H9 (cell line): Measurements from ENCODE around the gene MEG3. TPM values are rescaled to one million over a fixed set of nuclear protein-coding genes. Genes with fewer than 3 reads are reported as not detected.

Source experiments
- DNase-seq: peaks from one replicate; pipeline ENCODE4 v3.0.0-alpha.2; 2017
- H2AFZ ChIP-seq: one replicate; pipeline ENCODE4 v1.6.1; 2013; ENCODE audit warnings: mild to moderate bottlenecking, low read length, control low read depth, moderate library complexity
- H2AK5ac ChIP-seq: 2 replicates; pipeline ENCODE4 v1.6.1; 2013; ENCODE audit warnings: low read length, control low read depth, mixed read lengths; ENCODE audit not compliant: insufficient read length
- H2BK120ac ChIP-seq: one replicate; pipeline ENCODE4 v1.6.1; 2013; ENCODE audit warnings: low read depth, mild to moderate bottlenecking, low read length, control low read depth, inconsistent platforms; ENCODE audit not compliant: poor library complexity, severe bottlenecking
- H2BK12ac ChIP-seq: 2 replicates; pipeline ENCODE4 v1.6.1; 2013; ENCODE audit warnings: low read length, control low read depth, mixed read lengths, low read depth; ENCODE audit not compliant: insufficient read length
- H2BK15ac ChIP-seq: 2 replicates; pipeline ENCODE4 v1.6.1; 2013; ENCODE audit warnings: low read depth, low read length, control low read depth
- H2BK20ac ChIP-seq: one replicate; pipeline ENCODE4 v1.6.1; 2013; ENCODE audit warnings: low read depth, mild to moderate bottlenecking, low read length, control low read depth, inconsistent platforms; ENCODE audit not compliant: poor library complexity, severe bottlenecking
- H2BK5ac ChIP-seq: 2 replicates; pipeline ENCODE4 v1.6.1; 2013; ENCODE audit warnings: low read length, control low read depth, mixed read lengths; ENCODE audit not compliant: insufficient read length
- H3K14ac ChIP-seq: 2 replicates; pipeline ENCODE4 v1.6.1; 2013; ENCODE audit warnings: low read length, control low read depth; ENCODE audit not compliant: insufficient read depth
- H3K18ac ChIP-seq: 2 replicates; pipeline ENCODE4 v1.6.1; 2013; ENCODE audit warnings: low read depth, mild to moderate bottlenecking, mixed read lengths, low read length, control low read depth; ENCODE audit not compliant: insufficient read length
- H3K23ac ChIP-seq: 2 replicates; pipeline ENCODE4 v1.6.1; 2013; ENCODE audit warnings: low read length, control low read depth, mixed read lengths, low read depth; ENCODE audit not compliant: insufficient read length
- H3K23me2 ChIP-seq: 2 replicates; pipeline ENCODE4 v1.6.1; 2013; ENCODE audit warnings: low read depth, mild to moderate bottlenecking, mixed read lengths, low read length, control low read depth; ENCODE audit not compliant: insufficient read length, poor library complexity, severe bottlenecking
- H3K27ac ChIP-seq: 2 replicates; pipeline ENCODE4 v1.5.1; 2013; ENCODE audit warnings: low read length, control low read depth, mixed read lengths, low read depth; ENCODE audit not compliant: insufficient read length
- H3K27me3 ChIP-seq: 2 replicates; pipeline ENCODE4 v1.6.1; 2013; ENCODE audit warnings: low read length, control low read depth, inconsistent platforms; ENCODE audit not compliant: insufficient read depth
- H3K4ac ChIP-seq: 2 replicates; pipeline ENCODE4 v1.6.1; 2013; ENCODE audit warnings: low read depth, mild to moderate bottlenecking, control low read depth, inconsistent platforms, low read length, moderate library complexity
- H3K4me1 ChIP-seq: 2 replicates; pipeline ENCODE4 v1.6.1; 2013; ENCODE audit warnings: low read length, control low read depth, inconsistent platforms; ENCODE audit not compliant: insufficient read depth
- H3K4me2 ChIP-seq: 2 replicates; pipeline ENCODE4 v1.6.1; 2013; ENCODE audit warnings: low read length, control low read depth, mixed read lengths; ENCODE audit not compliant: insufficient read length, insufficient read depth
- H3K56ac ChIP-seq: 2 replicates; pipeline ENCODE4 v1.6.1; 2013; ENCODE audit warnings: low read depth, mild to moderate bottlenecking, mixed read lengths, low read length, control low read depth; ENCODE audit not compliant: insufficient read length
- H3K79me1 ChIP-seq: 2 replicates; pipeline ENCODE4 v1.6.1; 2013; ENCODE audit warnings: low read depth, mild to moderate bottlenecking, moderate library complexity, low read length, control low read depth, inconsistent platforms; ENCODE audit not compliant: insufficient read depth, poor library complexity, severe bottlenecking
- H3K79me2 ChIP-seq: 2 replicates; pipeline ENCODE4 v1.6.1; 2013; ENCODE audit warnings: low read length, control low read depth, inconsistent platforms; ENCODE audit not compliant: insufficient read depth
- H3K9ac ChIP-seq: 2 replicates; pipeline ENCODE4 v1.6.1; 2013; ENCODE audit warnings: low read length, control low read depth, mixed read lengths; ENCODE audit not compliant: insufficient read length; ENCODE audit errors: extremely low read depth
- H3K9me3 ChIP-seq: one replicate; pipeline ENCODE4 v1.6.1; 2013; ENCODE audit warnings: low read depth, low read length, inconsistent platforms; ENCODE audit not compliant: control insufficient read depth
- H3T11ph ChIP-seq: one replicate; pipeline ENCODE4 v1.6.1; 2013; ENCODE audit warnings: mild to moderate bottlenecking, low read length, control low read depth, inconsistent platforms
- H4K20me1 ChIP-seq: one replicate; pipeline ENCODE4 v1.6.1; 2013; ENCODE audit not compliant: control insufficient read depth, insufficient read length, insufficient read depth
- H4K5ac ChIP-seq: 2 replicates; pipeline ENCODE4 v1.6.1; 2013; ENCODE audit warnings: low read depth, mild to moderate bottlenecking, mixed read lengths, low read length, control low read depth; ENCODE audit not compliant: insufficient read length
- H4K8ac ChIP-seq: replicated peaks from 2 replicates; pipeline ENCODE4 v1.6.1; 2013; ENCODE audit warnings: low read length, control low read depth, mixed read lengths, low read depth; ENCODE audit not compliant: insufficient read length
- H4K91ac ChIP-seq: 2 replicates; pipeline ENCODE4 v1.6.1; 2013; ENCODE audit warnings: low read depth, mild to moderate bottlenecking, moderate library complexity, mixed read lengths, low read length, control low read depth; ENCODE audit not compliant: insufficient read length
- H3K27ac Mint-ChIP-seq, 3 experiments: 2 replicates in 2 of 3; 3 replicates in 1 of 3; pipeline ENCODE4 v1.8.0; 2020 to 2021; ENCODE audit warnings: mixed read lengths in 3 of 3, mild to moderate bottlenecking in 1 of 3, moderate library complexity in 1 of 3
- H3K27me3 Mint-ChIP-seq: 2 replicates; pipeline ENCODE4 v1.8.0; 2021; ENCODE audit warnings: low read depth, mild to moderate bottlenecking, moderate library complexity, mixed read lengths
- H3K36me3 Mint-ChIP-seq, 3 experiments: 2 replicates in 2 of 3; 3 replicates in 1 of 3; pipeline ENCODE4 v1.8.0; 2020 to 2021; ENCODE audit warnings: low read depth in 3 of 3, mixed read lengths in 3 of 3; ENCODE audit not compliant: insufficient read depth in 1 of 3
- H3K4me1 Mint-ChIP-seq, 2 experiments: 2 replicates each; pipeline ENCODE4 v1.8.0; 2020; ENCODE audit warnings: mixed read lengths in 2 of 2
- H3K4me3 Mint-ChIP-seq, 2 experiments: 2 replicates in 1 of 2; 3 replicates in 1 of 2; pipeline ENCODE4 v1.8.0; 2020 to 2021; ENCODE audit warnings: mild to moderate bottlenecking in 2 of 2, mixed read lengths in 2 of 2, moderate library complexity in 1 of 2
- H3K9me3 Mint-ChIP-seq, 2 experiments: 2 replicates in 1 of 2; 3 replicates in 1 of 2; pipeline ENCODE4 v1.8.0; 2020; ENCODE audit warnings: mild to moderate bottlenecking in 2 of 2, mixed read lengths in 2 of 2, moderate library complexity in 1 of 2
- WGBS: extraction: QIAGEN DNeasy Blood & Tissue Kit; methylation state at CpG from one replicate; pipeline ENCODE4 v1.1.7; 2013; ENCODE audit warnings: missing lambda C conversion rate, low lambda C conversion rate, mixed read lengths; ENCODE audit not compliant: insufficient read length; ENCODE audit errors: extremely low coverage; 5-methylcytosine and 5-hydroxymethylcytosine counted together
- total RNA-seq: library from RNA; stranded (reverse); gene quantifications from 2 replicates; pipeline ENCODE4 v1.2.1, GENCODE V29; 2021
- TF ChIP-seq, protein P1 (sequence below): fragments of 200-600 bp; sonication (generic); conservative IDR thresholded peaks from 3 replicates; pipeline ENCODE4 v1.8.0; 2021; ENCODE audit warnings: antibody characterized with exemption, mild to moderate bottlenecking

MEG3 gene
- total RNA-seq, 1 experiment from 2014 or later = 0.52 TPM

DNA sequence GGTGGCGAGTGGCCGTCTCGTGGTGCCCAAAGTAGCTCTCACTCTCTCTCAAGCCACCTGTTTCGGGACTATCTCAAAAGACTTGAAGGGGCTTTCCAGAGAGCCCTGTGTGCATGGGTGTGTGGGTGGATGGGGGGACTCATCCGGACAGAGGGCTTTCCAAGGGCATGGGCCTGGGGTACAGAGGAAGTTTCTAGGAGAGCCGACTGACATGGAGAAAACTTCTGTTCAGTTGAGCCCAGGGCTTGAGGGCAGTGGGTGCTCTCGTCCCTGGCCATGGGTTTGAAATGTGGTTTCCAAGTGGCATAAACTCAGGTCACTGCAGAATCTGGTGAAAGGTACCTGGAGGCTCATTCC lies 47.4 kb upstream of the MEG3 start:
- no peak overlapping the region for H2BK15ac ChIP-seq
- no peak overlapping the region for H4K5ac ChIP-seq
- no peaks in the 10 kb centered on the region for H3K9me3 ChIP-seq
- no peak overlapping the region for H3K27ac Mint-ChIP-seq
- H3K23me2 ChIP-seq = no peaks in the 10 kb centered on the region
- H2AFZ ChIP-seq = no peak overlapping the region
- DNase-seq = no peak
- H3T11ph ChIP-seq = no peak overlapping the region
- H3K4me1 ChIP-seq = no peaks in the 10 kb centered on the region
- H4K20me1 ChIP-seq = no peaks in the 10 kb centered on the region
- H3K9me3 Mint-ChIP-seq = no peaks in the 10 kb centered on the region
- H3K14ac ChIP-seq = no peak overlapping the region
- no peak overlapping the region for H4K8ac ChIP-seq
- TF ChIP-seq, protein P1, sequence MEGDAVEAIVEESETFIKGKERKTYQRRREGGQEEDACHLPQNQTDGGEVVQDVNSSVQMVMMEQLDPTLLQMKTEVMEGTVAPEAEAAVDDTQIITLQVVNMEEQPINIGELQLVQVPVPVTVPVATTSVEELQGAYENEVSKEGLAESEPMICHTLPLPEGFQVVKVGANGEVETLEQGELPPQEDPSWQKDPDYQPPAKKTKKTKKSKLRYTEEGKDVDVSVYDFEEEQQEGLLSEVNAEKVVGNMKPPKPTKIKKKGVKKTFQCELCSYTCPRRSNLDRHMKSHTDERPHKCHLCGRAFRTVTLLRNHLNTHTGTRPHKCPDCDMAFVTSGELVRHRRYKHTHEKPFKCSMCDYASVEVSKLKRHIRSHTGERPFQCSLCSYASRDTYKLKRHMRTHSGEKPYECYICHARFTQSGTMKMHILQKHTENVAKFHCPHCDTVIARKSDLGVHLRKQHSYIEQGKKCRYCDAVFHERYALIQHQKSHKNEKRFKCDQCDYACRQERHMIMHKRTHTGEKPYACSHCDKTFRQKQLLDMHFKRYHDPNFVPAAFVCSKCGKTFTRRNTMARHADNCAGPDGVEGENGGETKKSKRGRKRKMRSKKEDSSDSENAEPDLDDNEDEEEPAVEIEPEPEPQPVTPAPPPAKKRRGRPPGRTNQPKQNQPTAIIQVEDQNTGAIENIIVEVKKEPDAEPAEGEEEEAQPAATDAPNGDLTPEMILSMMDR = no peak
- peaks cover 0 to 6% of the 10 kb centered on the region in 2 experiments; a peak in 2 of 4 replicates for H3K4me1 Mint-ChIP-seq
- no peaks in the 10 kb centered on the region for H3K79me1 ChIP-seq
- no peak overlapping the region for H2AK5ac ChIP-seq
- no peak overlapping the region for H4K91ac ChIP-seq
- no peak overlapping the region for H3K27ac ChIP-seq
- no peak overlapping the region for H3K4me2 ChIP-seq
- no peak overlapping the region for H3K56ac ChIP-seq
- no peak overlapping the region for H2BK5ac ChIP-seq
- H2BK120ac ChIP-seq = no peak overlapping the region
- H3K9ac ChIP-seq = no peak overlapping the region
- H2BK12ac ChIP-seq = no peak overlapping the region
- no peak overlapping the region for H3K4ac ChIP-seq
- H3K4me3 Mint-ChIP-seq = no peak overlapping the region
- H3K79me2 ChIP-seq = no peaks in the 10 kb centered on the region
- no peak overlapping the region for H3K18ac ChIP-seq
- no CpG with 5 or more reads among the region's 7 CpGs for WGBS
- H2BK20ac ChIP-seq = no peak overlapping the region
- H3K27me3 Mint-ChIP-seq = peaks cover 13% of the 10 kb centered on the region
- no peaks in the 10 kb centered on the region for H3K27me3 ChIP-seq
- no peaks in the 10 kb centered on the region for H3K36me3 Mint-ChIP-seq
- H3K23ac ChIP-seq = no peak overlapping the region
